ENCODE data around the gene RER1.

Gene RER1

DNA sequence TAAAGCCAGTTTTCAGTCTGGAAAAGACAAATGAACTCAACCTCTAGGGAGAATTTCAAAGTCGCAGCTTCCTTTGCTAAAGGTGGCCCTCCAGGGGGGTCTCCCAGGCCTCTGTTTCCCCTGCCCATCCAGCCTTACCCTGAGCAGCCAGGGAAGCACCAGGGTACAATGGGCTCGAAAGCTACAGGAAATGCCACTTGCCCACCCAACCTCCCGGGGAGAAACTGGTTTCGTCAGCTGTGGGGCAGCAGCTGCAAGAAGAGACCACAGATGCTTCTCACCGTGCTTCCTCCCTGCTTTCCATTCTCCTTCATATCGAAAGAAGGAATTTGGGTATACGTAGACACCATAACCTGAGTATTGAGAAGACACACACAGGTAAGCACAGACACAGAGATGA lies 2.0 kb upstream of the RER1 start:
- DNase-seq (ENCODE audit: low spot score): no peak

DNA sequence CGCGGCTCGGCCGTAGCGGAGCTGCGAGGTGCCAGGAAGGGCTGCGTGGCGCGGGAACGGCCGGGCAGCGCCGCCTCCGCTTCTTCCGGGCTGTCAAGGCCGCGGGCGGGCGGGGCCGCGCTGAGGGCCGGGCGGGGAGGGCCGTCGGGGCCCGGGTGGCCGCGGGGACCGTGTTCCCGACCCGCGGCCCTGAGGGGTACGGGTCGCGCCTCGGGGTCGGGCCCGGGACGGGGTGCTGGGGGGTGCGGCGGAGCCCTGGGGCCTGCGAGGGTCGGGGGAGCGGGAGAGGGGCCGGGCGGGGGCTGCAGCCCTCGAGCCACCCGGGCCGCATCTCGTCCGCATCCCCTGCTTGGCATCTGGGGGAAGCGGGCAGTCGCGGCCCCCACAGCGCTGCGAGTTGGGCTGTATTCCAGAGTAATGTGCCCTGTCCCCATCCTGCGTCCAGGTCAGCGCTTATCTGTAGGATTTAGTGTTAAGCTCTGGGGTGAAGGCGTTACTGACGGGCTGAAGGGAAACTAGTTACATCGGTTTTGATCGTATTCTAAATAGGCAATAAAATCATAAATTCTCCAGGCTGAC lies 379 bp downstream of the RER1 start:
- DNase-seq (ENCODE audit: low spot score): no peak

DNA sequence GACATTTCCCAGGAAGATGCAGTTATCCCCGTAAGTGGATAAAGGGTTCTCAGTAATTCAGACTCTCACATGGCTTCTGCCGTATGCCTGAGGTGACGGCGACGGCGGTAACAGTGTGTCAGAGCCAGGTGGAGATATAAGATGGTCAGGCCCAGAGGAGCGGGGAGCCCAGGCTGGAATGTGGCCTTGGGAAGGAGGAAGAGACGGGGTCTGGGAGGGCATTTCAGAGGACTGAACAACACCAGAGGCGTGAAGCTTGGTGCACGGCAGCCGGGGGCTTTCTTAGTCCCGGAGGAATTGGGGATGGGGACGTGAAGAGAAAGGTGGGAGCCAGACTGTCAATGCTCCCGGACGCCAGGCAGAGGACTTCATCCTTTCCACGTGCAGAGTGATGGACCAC lies 1.0 kb downstream of the RER1 start:
- no peak for DNase-seq (ENCODE audit: low spot score)

DNA sequence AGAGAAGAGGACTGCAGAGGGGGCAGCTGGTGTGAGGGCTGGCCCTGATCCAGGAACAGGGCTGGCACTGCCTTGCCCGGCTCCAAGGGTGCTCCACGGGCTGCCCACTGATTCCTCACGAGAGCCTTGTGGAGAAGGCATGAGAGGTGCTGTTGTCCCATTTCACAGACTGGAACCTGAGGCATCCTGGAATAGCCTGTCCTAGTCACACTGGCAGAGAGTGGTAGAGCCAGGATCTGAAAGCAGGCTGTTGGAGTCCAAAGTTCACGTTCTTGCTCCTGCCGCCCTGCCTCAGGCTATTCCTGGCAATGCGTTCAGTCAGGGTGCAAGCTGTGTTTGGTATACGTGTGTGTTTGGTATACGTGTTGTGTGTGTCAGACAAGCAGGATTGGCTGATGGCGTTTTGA lies 1.8 kb downstream of the RER1 start:
- DNase-seq (ENCODE audit: low spot score): no peak

DNA sequence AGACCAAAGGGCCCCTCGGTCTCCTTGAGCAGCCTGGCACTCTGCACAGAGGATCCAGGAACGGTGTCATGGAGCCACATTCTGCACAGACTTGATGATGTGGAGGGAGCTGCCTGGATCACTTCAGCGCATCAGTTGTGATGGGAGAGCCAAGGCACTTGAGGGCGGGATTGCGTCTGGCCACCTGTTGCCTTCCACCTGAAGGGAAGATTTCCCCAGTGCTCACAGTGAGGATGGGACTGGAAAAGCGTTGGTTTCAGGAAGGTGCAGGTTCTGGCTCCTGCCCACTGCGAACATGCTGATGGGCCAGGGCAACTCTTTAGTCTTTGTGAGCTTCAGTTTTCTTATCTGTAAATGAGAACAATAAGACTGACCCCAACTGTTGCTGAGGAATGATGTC lies 2.6 kb downstream of the RER1 start:
- no peak for DNase-seq (ENCODE audit: low spot score)

DNA sequence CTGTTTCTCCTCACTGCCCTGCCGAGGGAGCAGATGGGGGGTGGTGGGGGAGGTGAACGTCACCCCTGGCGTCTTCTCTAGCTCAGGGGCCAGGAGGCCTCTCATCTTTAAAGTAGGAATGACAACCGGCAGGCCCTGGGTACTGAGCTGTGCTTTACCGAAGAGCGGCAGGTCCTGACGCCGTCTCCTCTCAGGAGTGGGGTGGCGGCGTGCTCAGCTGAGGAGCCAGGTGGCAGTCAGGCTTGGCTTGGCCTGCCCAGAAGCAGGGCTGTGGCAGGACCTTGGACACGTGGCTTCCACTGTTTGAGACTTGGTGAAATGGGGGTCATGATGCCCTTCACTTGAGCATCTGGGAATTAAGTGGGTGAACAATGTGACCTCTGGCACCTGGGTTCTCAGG lies 3.1 kb downstream of the RER1 start:
- no peak for DNase-seq (ENCODE audit: low spot score)

DNA sequence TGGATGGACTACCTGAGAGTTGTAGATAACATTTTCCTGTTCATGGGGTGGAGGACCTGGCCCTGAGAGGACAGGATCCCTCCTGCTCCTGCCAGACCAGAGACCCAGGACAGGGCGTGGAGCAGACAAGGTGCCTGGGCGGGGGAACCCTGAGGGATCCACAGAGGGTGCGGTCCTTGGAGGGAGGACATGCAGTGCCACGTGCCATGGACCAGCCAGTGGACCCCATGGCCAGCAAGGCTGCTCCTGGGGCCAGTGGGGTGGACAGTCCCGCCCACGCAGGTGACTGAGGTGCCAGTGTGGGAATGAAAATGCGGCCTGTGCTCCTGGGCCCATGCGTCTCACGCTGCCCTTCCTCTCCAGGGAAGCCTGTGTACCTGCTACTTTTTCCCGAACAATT lies 3.6 kb downstream of the RER1 start:
- DNase-seq (ENCODE audit: low spot score): no peak

DNA sequence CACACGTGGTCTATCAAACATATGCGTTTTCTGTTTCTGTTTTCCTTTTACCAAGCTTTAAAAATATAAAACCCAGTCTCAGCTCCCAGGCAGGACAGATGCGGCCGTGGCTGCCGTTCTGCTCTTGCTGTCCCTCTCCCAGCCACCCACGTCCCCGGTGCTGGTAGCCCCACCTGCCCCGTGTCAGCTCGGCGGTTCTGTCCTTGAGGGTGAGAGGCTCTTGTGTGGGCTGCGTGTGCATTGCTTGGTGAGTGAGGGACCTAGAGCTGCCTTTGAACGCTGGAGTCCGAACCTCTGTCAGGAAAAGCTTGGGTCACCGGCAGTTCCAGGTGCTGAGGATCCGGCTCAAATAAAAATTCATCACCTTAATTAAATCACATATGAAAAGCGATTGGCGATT lies 4.4 kb downstream of the RER1 start:
- DNase-seq (ENCODE audit: low spot score): no peak

DNA sequence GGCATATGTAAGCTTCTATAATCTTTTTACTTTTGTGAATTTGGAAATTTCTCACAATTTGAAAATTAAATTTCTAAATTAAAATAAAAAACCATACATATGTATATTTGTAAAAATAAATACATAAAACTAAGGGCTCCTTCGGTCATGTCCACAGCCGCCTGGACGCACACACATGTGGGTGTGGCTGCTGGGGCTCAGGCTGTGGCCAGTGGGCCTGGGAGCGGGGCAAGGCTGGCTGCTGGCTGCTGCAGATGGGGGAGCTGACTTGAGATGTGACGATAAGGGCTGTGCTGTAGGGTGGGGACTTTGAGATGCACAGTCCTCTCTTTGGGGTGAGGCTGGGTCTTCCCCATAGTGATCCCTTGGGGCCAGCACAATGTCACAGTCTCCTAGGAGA lies 4.8 kb downstream of the RER1 start:
- DNase-seq (ENCODE audit: low spot score): no peak

DNA sequence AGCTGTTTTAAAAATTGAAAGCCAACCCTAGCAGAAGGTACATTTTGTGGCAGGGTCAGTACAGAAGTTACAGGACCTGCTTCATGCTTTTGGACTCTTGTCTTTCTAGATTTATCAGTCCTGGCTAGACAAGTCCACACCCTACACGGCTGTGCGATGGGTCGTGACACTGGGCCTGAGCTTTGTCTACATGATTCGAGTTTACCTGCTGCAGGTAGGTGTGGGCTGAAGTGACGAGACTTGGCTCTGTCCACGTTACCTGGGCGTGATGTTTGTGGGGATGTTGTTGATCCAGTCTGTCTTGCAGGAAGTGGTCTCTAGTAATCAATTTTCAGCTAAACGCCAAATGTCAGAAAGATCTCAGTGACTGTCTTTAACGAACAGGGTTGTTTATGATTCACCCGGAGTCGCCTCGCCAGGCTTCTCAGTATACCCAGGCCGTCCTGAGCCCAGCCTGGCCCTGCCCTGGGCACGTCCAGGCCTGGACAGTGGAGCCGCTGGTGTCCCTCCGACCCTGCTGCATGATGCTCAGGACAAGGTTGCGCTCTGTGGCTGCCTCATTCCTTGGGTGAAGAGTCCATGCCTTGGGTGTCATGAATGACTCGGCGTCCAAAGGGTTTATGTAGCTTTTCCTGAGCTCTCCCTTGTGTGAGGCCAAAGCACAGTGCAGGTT lies 5.5 kb downstream of the RER1 start:
- no peak for DNase-seq (ENCODE audit: low spot score)

DNA sequence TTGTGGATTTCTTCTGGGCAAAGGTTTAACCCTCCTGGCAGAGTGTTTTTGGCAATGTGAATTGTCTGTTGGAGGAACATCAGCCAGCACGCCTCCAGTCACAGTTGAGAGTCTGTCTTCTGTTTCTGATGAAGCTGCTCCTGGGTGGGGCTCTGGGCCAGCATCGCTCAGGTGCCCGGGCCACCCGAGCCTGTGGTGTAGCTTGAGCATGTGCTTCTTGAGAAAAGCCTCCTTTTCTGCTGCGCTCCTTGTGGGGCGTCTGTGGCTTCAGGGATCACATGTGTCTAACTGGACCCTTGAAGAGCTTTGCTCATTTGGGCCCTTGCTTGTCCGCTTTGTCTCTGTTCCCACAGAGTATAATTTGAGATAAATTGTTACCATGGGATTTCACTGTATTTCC lies 7.2 kb downstream of the RER1 start:
- no peak for DNase-seq (ENCODE audit: low spot score)

DNA sequence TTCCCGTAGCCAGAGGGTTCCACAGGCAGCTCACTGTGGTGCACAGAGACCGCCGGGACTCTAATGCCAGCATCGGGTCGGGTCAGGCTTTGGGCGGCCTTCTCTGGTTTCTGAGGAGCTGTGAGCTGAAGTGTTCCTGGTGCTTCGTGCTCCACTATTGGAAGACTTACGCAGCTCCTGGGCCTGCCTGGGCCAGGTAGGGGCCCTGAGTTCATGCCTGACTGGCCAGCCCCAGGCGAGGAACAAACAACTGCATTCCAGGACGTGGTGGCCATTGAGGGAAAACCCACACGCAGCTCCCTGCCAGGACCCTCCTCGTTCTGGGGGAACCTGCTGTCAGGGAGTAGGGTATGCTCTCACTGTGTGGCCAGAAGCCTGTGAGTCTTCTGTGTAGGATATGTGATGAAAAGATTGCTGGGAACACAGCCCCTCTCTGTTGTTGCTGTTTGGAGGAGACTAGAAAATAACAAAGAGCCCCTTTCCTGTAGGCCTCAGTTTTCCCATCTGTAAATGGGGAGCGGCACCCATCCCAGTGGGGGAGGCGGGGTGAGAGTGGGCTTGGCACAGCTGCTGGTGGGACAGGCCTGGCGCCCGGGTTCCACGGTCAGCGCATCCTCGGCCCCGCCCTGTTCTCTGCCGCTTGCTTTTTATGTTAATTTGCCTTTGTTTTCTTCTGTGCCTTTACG lies 8.4 kb downstream of the RER1 start:
- no peak for DNase-seq (ENCODE audit: low spot score)

DNA sequence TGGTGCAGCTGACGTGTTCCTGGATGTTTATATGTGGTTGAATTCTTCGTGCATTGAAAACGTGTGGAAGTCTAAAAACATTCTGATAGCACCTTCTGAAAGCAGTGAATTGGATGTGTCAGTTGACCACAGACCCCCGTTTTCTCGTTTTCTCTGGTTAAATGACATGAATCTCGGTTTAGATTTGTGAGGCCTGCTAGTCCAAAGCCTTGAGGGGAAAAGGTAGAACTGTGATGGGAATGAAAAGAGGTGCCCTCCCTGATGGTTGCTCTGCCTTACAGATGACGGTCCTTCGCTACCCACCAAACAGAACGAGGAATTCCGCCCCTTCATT lies 8.9 kb downstream of the RER1 start:
- DNase-seq (ENCODE audit: low spot score): no peak

DNA sequence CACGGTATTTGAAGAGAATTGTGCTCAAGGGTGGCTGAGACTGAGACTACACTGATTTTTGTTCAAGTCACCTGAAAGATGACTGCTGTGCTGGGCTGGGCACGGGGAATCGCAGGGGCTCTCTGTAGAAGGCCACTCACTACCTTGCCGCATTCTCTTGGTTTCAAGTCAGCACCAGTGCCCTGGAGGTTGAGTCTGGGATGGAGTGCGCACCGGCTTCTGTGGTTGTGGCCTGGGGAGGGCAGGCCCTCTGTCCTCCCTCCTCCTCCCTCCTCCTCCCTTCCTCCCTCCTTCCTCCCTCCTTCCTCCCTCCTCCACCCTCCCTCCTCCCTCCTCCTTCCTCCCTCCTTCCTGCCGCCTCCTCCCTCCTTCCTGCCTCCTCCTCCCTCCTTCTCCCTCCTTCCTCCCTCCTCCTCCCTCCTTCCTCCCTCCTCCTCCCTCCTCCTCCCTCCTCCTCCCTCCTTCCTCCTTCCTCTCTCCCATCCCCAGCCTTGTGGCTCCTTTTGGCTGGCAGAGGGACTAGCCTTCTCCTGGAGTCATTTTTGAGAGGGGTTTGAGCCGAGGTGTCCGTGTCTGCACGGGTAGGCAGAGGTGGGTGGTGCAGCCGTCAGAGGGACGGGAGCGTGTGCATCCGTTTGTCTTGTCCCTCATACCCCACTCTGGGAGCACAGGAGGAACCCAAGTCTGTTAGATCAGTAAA lies 9.5 kb downstream of the RER1 start:
- no peak for DNase-seq (ENCODE audit: low spot score)

DNA sequence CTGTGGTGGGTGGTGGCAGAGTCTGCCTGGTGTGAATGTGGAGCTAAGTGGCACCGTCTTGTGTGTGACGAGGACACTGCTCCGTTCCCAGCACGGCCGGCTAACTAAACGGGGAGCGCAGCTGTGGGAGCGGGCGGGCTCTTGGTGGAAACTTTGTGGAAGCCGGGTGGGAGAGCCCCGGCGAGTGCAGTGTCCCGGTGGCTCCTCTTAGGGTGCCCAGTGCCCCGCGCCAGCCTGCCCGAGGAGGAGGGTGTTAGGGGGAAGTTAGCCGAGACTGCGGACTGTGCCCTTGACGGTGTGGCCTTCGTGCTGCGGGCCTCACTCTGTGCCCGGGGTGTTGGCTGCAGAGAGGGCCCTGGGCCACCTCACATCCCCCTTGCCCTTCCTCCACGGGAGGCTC lies 10.8 kb downstream of the RER1 start:
- no peak for DNase-seq (ENCODE audit: low spot score)

DNA sequence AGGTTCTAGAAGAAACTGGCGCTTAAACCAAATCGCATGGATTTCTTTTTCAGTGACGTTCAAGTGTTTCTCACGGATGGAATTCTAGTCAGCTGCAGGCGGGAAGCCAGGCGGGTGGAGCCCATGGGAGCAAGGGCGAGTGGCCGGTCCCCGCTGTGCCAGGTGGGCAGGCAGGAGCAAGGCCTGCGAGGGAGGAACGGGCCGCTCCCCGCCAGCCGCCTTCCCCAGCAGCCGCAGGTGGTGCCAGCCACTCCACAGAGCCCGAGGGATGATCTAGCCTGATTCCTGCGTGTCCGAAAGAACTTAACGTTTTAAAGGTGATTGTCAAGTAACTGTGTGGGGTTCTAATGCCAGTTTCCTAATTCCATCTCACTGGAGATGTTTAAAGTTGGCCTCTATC lies 11.6 kb downstream of the RER1 start:
- no peak for DNase-seq (ENCODE audit: low spot score)

DNA sequence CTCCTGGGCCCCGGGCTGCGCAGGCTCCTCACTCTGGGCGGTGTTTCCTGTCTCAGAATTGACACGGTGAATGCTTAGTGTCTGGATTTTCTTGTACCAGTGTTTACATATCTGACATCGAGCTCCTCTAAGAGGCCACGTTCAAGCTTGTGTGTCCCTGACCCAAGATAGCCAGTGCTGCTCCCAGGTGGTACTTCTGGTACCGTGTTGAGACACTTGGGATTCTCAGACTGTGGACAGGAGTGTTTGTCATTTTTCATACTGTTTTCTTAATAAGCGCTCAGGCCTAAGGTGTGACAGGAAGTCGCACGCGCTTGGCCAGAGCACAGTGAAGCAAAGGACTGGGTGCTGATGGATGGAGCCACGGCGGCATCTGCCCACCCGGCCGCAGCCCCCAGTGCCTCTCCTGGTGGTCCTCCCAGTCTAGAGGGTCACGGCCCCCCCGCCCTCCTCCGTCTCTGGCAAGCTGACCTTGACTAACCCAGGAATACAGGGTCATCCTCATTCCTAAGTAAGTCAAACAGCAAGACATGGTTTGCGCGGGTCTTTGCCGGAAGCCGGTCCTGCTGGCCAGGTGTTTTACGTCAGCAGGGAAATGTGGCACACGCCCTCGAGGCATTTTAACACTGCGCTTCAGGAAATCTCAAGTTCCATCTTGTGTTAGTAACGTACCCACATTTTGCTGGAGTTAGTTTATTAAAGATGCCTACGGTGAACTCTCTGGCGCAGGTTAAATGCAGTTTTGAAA lies 12.7 kb downstream of the RER1 start:
- DNase-seq (ENCODE audit: low spot score): no peak

DNA sequence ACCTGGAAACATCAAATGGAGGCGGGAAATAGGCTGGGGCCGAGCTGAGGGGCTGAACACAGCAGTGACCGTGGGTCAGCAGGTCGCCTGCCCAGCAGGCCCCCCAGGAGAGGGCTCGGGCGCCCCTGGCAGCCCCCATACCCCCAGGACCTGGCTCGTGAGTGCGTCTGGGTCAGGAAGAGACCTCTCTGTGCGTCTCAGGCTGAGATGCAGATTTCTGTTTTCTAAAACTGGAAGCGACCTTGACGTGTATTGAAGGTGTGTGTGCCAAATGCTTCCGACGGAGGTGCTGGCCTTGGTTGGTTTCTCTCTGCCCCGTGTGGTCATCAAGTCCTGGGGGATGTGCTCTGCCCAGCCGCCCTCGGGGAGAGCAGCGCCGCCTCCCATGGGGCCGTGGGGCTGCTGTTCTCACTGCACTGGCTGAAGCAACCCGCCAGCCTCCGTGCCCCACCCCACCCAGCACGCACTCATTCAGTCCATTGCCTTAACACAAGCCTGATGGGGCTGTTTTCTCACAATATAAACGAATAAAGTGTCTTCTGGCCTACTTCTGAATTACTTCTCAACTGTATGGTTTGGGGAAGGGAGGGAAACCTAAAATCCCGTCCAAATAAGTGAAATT lies 13.4 kb downstream of the RER1 start:
- no peak for DNase-seq (ENCODE audit: low spot score)

DNA sequence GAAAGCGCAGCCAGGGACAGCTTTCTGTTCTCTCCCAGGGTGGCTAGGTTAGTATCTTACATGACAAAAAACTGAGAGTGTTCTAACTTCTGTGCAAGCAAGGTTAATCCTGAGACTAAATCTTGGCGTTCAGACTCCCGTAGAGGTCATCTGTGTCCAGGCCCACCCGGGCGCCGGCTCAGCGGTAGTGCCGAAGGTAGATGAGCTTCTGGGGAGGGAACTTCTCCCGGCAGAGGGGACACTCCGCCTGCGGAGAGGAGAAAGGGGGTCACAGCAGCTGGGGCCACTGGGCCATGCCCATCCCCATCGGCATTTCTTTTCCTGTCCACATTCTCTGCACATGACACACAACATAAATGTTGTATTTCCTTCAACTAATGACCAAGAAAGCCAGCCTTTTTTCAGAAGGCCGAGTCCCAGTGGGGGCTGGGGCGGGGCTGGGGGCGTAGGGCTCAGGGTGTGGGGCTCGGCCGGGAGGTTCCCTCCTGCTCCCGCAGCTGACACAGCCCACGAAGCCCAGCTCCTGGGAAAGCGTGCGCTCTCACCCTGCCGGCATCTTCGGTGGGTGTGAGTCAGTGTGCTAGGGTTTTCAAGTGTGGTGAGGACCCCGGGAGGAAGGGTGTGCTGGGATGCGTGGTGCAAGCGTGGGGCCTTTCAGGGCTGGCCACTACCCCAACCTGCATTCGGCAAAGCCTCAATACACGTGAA lies 14.1 kb downstream of the RER1 start:
- DNase-seq (ENCODE audit: low spot score): no peak

DNA sequence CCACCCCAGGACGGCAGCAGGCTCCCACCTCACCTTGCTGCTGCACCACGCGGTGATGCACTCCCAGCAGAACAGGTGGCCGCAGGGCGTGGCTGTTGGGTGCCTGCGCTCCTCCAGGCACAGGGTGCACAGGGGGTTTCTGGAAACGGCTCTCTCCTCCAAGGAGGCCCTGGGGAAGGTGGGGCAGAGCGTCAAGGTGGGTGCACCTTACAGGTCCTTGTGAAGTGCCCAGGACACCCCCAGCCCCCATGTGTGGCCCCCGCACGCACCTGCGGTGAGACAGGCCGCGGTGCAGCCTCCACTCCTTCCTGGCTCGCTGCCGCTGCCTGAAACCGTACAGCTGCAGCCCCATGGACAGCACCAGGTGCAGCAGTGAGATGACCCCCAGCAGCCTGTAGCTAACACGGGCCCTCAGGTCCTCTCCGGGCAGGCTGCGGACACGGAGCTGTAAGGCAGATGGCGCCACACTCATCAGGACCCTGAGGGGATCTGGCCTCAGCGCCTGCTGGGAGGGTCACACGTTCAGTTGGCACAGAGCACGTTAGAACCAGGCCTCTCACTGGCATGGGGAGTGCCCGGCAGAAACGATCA lies 14.9 kb downstream of the RER1 start:
- no peak for DNase-seq (ENCODE audit: low spot score)

Measured in cerebellar cortex (tissue), 1 donor.